Measurements from ENCODE around the gene MBNL1.
A peak's percentile ranks its signal among the peaks of the same experiment; 100 is the strongest.

Gene MBNL1

GRCh38 chr3:152317184-152317583 is 48.5 kb downstream of the MBNL1 start (continued):
- TF ChIP-seq PRDM2 (tag by site-specific recombination; IDR thresholded peaks at IDR 0.05; ENCODE audit: borderline replicate concordance) (no peak), ZSCAN16 (tag by site-specific recombination; IDR thresholded peaks at IDR 0.05) (no peak), SALL2 (tag by site-specific recombination; IDR thresholded peaks at IDR 0.05; ENCODE audit: borderline replicate concordance) (no peak), GLIS1 (tag by site-specific recombination; IDR thresholded peaks at IDR 0.05) (no peak)

- Histone ChIP-seq H3K4me1 (ENCODE audit: control insufficient read depth, insufficient read depth, low read length) (0 out of 2 replicates have a peak, but pooled peaks cover 3% of the 10 kb centered on the region), H3K36me3 (ENCODE audit: control insufficient read depth in 2 of 2, insufficient read depth in 1 of 2, low read length in 2 of 2) (no peaks in the 10 kb centered on the region), H3K27ac (ENCODE audit: extremely low read depth, low read depth, low read length) (no peak overlapping the region), H3K9me3 (ENCODE audit: control insufficient read depth, insufficient read depth, low read depth, low read length) (no peaks in the 10 kb centered on the region), H3K4me3 (ENCODE audit: low read depth, low read length) (no peak overlapping the region)
- ChIA-PET CTCF (interaction anchor here (0.7 kb wide), 1 partner anchor 29 kb away, joined by 3 read pairs; no protein-coding TSS in a partner anchor), POLR2A (no interaction called here)
- TF ChIP-seq PRDM6 (tag by site-specific recombination; IDR thresholded peaks at IDR 0.05) (peak; percentile 85), AEBP2 (tag by site-specific recombination; IDR thresholded peaks at IDR 0.05; ENCODE audit: borderline replicate concordance) (no peak)
These were observed 49.2 kb downstream of the MBNL1 start for GRCh38 chr3:152317956-152318355.

GRCh38 chr3:152318512-152318911 is 49.8 kb downstream of the MBNL1 start:
- CTCF ChIA-PET, result interaction anchor here (0.6 kb wide), 1 partner anchor 79 kb away, joined by 3 read pairs; no protein-coding TSS in a partner anchor

More at GRCh38 chr3:152318512-152318911, 49.8 kb downstream of the MBNL1 start:
- no peak overlapping the region for H3K4me3 ChIP-seq (ENCODE audit: low read depth, low read length)
- H3K36me3 ChIP-seq (ENCODE audit: control insufficient read depth in 2 of 2, insufficient read depth in 1 of 2, low read length in 2 of 2), result no peaks in the 10 kb centered on the region
- H3K9me3 ChIP-seq (ENCODE audit: control insufficient read depth, insufficient read depth, low read depth, low read length), result no peaks in the 10 kb centered on the region
- TF ChIP-seq ZSCAN23 (tag by site-specific recombination; IDR thresholded peaks at IDR 0.05) (no peak), ZNF398 (tag by site-specific recombination; IDR thresholded peaks at IDR 0.05) (no peak), ZNF558 (tag by site-specific recombination; IDR thresholded peaks at IDR 0.05) (no peak), ZNF704 (tag by site-specific recombination; IDR thresholded peaks at IDR 0.05) (no peak)
- POLR2A ChIA-PET, result no interaction called here
- 0 out of 2 replicates have a peak, but pooled peaks cover 3% of the 10 kb centered on the region for H3K4me1 ChIP-seq (ENCODE audit: control insufficient read depth, insufficient read depth, low read length)
- H3K27ac ChIP-seq (ENCODE audit: extremely low read depth, low read depth, low read length), result no peak overlapping the region

Measured in HEK293 (cell line).